Ovary (tissue), 9 donors: ENCODE data around the gene CACNA1A. TPM values are rescaled to one million over a fixed set of nuclear protein-coding genes. Genes with fewer than 3 reads are reported as not detected.

ENCODE experiments used
- DNase-seq, 5 donors: peaks; one replicate each; pipeline ENCODE4 v3.0.0-alpha.2; 2019 to 2020
- H3K27ac ChIP-seq, 2 donors: fragments of 200-600 bp; one replicate each; pipeline versions ENCODE4 v1.5.1 to v1.8.0; 2019 to 2022
- H3K27me3 ChIP-seq: fragments of 200-600 bp; one replicate; pipeline ENCODE4 v1.8.0; 2022
- H3K36me3 ChIP-seq: fragments of 200-600 bp; sonication (generic); one replicate; pipeline ENCODE4 v1.5.1; 2019
- H3K4me1 ChIP-seq: one replicate; pipeline ENCODE4 v1.8.1; 2013; ENCODE audit warnings: mild to moderate bottlenecking, moderate library complexity; ENCODE audit not compliant: insufficient read depth
- H3K4me3 ChIP-seq: fragments of 200-600 bp; sonication (generic); one replicate; pipeline ENCODE4 v1.5.1; 2017
- H3K9me3 ChIP-seq, 2 donors: fragments of 200-600 bp in 1 of 2; sonication (generic) in 1 of 2; one replicate each; pipeline versions ENCODE4 v1.5.1 to v1.8.1; 2013 to 2019; ENCODE audit warnings: mild to moderate bottlenecking in 1 of 2, moderate library complexity in 1 of 2
- EP300 ChIP-seq: sonication (generic); formaldehyde crosslinking; IDR thresholded peaks from one replicate; pipeline ENCODE4 v1.6.1; 2017; ENCODE audit warnings: antibody characterized with exemption
- POLR2A ChIP-seq: fragments of 450-650 bp; IDR thresholded peaks from one replicate; pipeline ENCODE4 v1.6.1; 2017; ENCODE audit warnings: antibody characterized with exemption, mild to moderate bottlenecking, moderate library complexity
- WGBS, 3 donors: extraction: QIAGEN DNeasy Blood & Tissue Kit in 1 of 3; methylation state at CpG; one replicate each; pipeline versions ENCODE4 v1.1.5 to v1.1.7; 2013 to 2017; 5-methylcytosine and 5-hydroxymethylcytosine counted together
- intact Hi-C, 4 donors: fragments of 100-400 bp; cut with DNase I; formaldehyde crosslinking; loops; one replicate each; pipeline versions ENCODE4 v1.11.0 to v1.15.1; 2022 to 2023
- polyA plus RNA-seq, 2 donors: library from polyadenylated mRNA; stranded (reverse); fragments of 200-250 nt in 1 of 2; fragments of 350-450 nt in 1 of 2; fragmentation: Illumina TruSeq in 1 of 2; extraction: RNeasy Lipid Tissue Mini Kit (QIAGEN cat#74804) in 1 of 2; gene quantifications; one replicate each; pipeline ENCODE4 v1.2.3, GENCODE V29; 2013 to 2014
- total RNA-seq, 7 donors: library from RNA; depleted of rRNA in 2 of 7; stranded (reverse); fragments of >200 nt in 2 of 7; fragmentation: NEBNext Ultra II Directional in 3 of 7; extraction: Animal tissue kit (Norgen Biotek cat#: 25700) in 3 of 7; gene quantifications; one replicate each; pipeline versions ENCODE4 v1.1.0 to v1.2.4, GENCODE V29; 2016 to 2023
- TF ChIP-seq, protein P1 (sequence below), 3 donors: fragments of 450-650 bp in 2 of 3; fragments of 200-600 bp in 1 of 3; IDR thresholded peaks; one replicate each; pipeline versions ENCODE4 v1.5.1 to v1.8.0; 2016 to 2022; ENCODE audit warnings: antibody characterized with exemption in 3 of 3, mild to moderate bottlenecking in 1 of 3
- donor health status: DM: no; HTN: no; CAD: no; lungs with moderate emphysema.
- donor health status: DM: no; HTN: no; CAD: no.
- donor health status: Bipolar disorder and iron deficiency.
- donor health status: DM: yes; HTN: yes; CAD: no.
- donor health status: DM: no; HTN: no; CAD: no.
- donor health status: DM: yes; HTN: yes; CAD: no.

The CACNA1A gene
- total and polyA plus RNA-seq, 9 donors, result 0.60 to 3.3 (median 1.6) TPM

DNA sequence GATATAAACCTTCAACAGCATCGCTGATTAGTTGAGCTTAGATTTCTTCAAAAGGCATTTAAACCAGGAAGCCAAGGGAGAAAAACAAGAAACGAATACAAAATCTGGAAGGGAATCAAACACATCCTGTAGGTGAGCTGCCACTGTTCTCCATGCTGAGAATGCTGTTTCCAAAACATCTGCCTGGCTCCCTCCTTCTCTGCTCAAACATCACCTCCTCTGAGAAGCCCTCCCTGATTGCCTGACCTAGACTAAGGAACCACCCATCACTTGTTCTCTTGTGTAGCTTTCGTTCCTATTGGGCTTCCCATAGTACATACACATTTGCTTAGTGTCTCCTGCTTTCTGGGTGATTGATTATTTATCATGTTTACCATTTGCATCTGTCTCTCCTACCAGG lies 152.7 kb downstream of the CACNA1A start:
- no peak for TF ChIP-seq POLR2A
- TF ChIP-seq, protein P1, sequence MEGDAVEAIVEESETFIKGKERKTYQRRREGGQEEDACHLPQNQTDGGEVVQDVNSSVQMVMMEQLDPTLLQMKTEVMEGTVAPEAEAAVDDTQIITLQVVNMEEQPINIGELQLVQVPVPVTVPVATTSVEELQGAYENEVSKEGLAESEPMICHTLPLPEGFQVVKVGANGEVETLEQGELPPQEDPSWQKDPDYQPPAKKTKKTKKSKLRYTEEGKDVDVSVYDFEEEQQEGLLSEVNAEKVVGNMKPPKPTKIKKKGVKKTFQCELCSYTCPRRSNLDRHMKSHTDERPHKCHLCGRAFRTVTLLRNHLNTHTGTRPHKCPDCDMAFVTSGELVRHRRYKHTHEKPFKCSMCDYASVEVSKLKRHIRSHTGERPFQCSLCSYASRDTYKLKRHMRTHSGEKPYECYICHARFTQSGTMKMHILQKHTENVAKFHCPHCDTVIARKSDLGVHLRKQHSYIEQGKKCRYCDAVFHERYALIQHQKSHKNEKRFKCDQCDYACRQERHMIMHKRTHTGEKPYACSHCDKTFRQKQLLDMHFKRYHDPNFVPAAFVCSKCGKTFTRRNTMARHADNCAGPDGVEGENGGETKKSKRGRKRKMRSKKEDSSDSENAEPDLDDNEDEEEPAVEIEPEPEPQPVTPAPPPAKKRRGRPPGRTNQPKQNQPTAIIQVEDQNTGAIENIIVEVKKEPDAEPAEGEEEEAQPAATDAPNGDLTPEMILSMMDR (IDR thresholded peaks at IDR 0.05), result no peak
- no peak for TF ChIP-seq EP300
- intact Hi-C loops, result no loop called here
- Histone ChIP-seq H3K27ac (no peak overlapping the region), H3K27me3 (no peaks in the 10 kb centered on the region), H3K9me3 (no peaks in the 10 kb centered on the region), H3K36me3 (no peaks in the 10 kb centered on the region), H3K4me3 (no peak overlapping the region), H3K4me1 (no peaks in the 10 kb centered on the region)
- no peak for DNase-seq
- 70 to 82% (median 73%) methylated on average over 3 of the region's 3 CpGs for WGBS, 3 donors

- intact Hi-C loops, result no loop called here
- Histone ChIP-seq H3K4me1 (no peaks in the 10 kb centered on the region), H3K4me3 (no peak overlapping the region), H3K27me3 (no peaks in the 10 kb centered on the region), H3K36me3 (no peaks in the 10 kb centered on the region), H3K9me3 (no peaks in the 10 kb centered on the region), H3K27ac (no peak overlapping the region)
- WGBS, 3 donors, result 86 to 90% (median 88%) methylated on average over 6 of the region's 6 CpGs
- TF ChIP-seq POLR2A (no peak), EP300 (no peak)
- TF ChIP-seq, protein P1 (IDR thresholded peaks at IDR 0.05), result no peak
- DNase-seq, result no peak
Observed at GRCh38 chr19:13350759-13351158, 155.5 kb downstream of the CACNA1A start.

GRCh38 chr19:13350072-13350471 lies 156.2 kb downstream of the CACNA1A start:
- WGBS, 3 donors, result 83 to 94% (median 91%) methylated on average over 4 of the region's 4 CpGs
- no peaks in the 10 kb centered on the region for H3K36me3 ChIP-seq
- TF ChIP-seq, protein P1 (IDR thresholded peaks at IDR 0.05), result no peak
- no peak for TF ChIP-seq POLR2A
- no peak for TF ChIP-seq EP300
- H3K27me3 ChIP-seq, result no peaks in the 10 kb centered on the region
- no peak overlapping the region for H3K4me3 ChIP-seq
- H3K9me3 ChIP-seq, result no peaks in the 10 kb centered on the region
- no peaks in the 10 kb centered on the region for H3K4me1 ChIP-seq
- no peak for DNase-seq
- intact Hi-C loops, result no loop called here
- H3K27ac ChIP-seq, result no peak overlapping the region

DNA sequence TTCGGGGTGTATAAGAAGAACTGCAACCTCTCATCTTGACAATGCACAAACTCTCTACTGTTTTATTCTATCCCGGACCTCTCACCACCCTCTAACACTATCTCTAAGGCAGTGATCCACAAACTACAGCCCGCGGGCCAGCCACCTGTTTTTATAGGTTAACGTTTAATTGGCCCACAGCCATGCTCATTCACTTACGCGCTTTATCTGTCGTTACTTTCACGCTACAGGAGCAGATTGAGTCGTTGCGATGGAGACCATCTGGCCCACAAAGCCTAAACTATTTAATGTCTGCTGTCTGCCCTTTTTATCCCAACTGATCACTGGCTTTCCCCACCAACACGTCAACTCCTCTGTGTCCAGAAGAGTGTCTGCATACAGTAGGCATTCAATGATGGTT lies 158.9 kb downstream of the CACNA1A start:
- no peak for DNase-seq
- Histone ChIP-seq H3K9me3 (no peaks in the 10 kb centered on the region), H3K27me3 (no peaks in the 10 kb centered on the region), H3K36me3 (no peaks in the 10 kb centered on the region), H3K4me1 (no peaks in the 10 kb centered on the region), H3K27ac (no peak overlapping the region), H3K4me3 (no peak overlapping the region)
- TF ChIP-seq EP300 (no peak), POLR2A (no peak)
- TF ChIP-seq, protein P1 (IDR thresholded peaks at IDR 0.05), result no peak
- intact Hi-C loops, result no loop called here
- 41 to 51% (median 43%) methylated on average over 12 of the region's 12 CpGs for WGBS, 3 donors
